K562 (cell line): Measurements from ENCODE around the gene ZNF787. TPM values are rescaled to one million over a fixed set of nuclear protein-coding genes. Genes with fewer than 3 reads are reported as not detected.

Experiments used
- CHD4 ChIP-seq: fragments of 200-600 bp; sonication (generic); IDR thresholded peaks from 3 replicates; pipeline ENCODE4 v1.6.1; 2012; ENCODE audit warnings: low read depth, mild to moderate bottlenecking, mixed read lengths, low read length, inconsistent platforms; ENCODE audit not compliant: insufficient read depth, insufficient replicate concordance, poor library complexity, severe bottlenecking
- DMBX1 ChIP-seq: fragments of 250-450 bp; sonication (Bioruptor Pico); IDR thresholded peaks from 2 replicates; pipeline ENCODE4 v1.8.0; 2022; ENCODE audit warnings: inconsistent platforms, mild to moderate bottlenecking, moderate library complexity, borderline replicate concordance
- FOXA1 ChIP-seq: fragments of 450-650 bp; IDR thresholded peaks from 2 replicates; pipeline ENCODE4 v1.6.1; 2016; ENCODE audit warnings: mild to moderate bottlenecking, borderline replicate concordance
- HDAC8 ChIP-seq: fragments of 450-650 bp; IDR thresholded peaks from 2 replicates; pipeline ENCODE4 v1.6.1; 2016; ENCODE audit warnings: mild to moderate bottlenecking, missing genetic modification characterization, moderate library complexity, missing compliant biosample characterization
- HIVEP1 ChIP-seq: fragments of 250-450 bp; sonication (Bioruptor Pico); IDR thresholded peaks from 2 replicates; pipeline ENCODE4 v1.4.0; 2020; ENCODE audit warnings: mild to moderate bottlenecking
- HNRNPH1 ChIP-seq: fragments of 200-400 bp; formaldehyde crosslinking; optimal IDR thresholded peaks from 2 replicates; pipeline ENCODE3; 2017; ENCODE audit warnings: low read depth, mild to moderate bottlenecking, low read length, moderate library complexity
- KAT7 ChIP-seq: sonication (generic); formaldehyde crosslinking; IDR thresholded peaks from 2 replicates; pipeline ENCODE4 v1.8.0; 2022; ENCODE audit warnings: missing genetic modification reagents, mild to moderate bottlenecking, borderline replicate concordance
- KDM1A ChIP-seq, 2 experiments: fragments of 450-650 bp; IDR thresholded peaks; 2 replicates each; pipeline ENCODE4 v1.6.1; 2016; ENCODE audit warnings: mild to moderate bottlenecking in 2 of 2
- KLF10 ChIP-seq: fragments of 250-450 bp; sonication (Bioruptor Pico); IDR thresholded peaks from 2 replicates; pipeline ENCODE4 v1.6.1; 2021; ENCODE audit warnings: matching md5 sums
- MEIS2 ChIP-seq: fragments of 450-650 bp; IDR thresholded peaks from 2 replicates; pipeline ENCODE4 v1.6.1; 2014; ENCODE audit warnings: mild to moderate bottlenecking; ENCODE audit not compliant: partially characterized antibody
- MTF1 ChIP-seq: fragments of 250-450 bp; sonication (Bioruptor Pico); IDR thresholded peaks from 2 replicates; pipeline ENCODE4 v1.9.0; 2021; ENCODE audit warnings: moderate library complexity, mild to moderate bottlenecking, inconsistent platforms, borderline replicate concordance
- NFIX ChIP-seq: fragments of 250-450 bp; sonication (Bioruptor Pico); IDR thresholded peaks from 2 replicates; pipeline ENCODE4 v1.4.0; 2020; ENCODE audit warnings: low read depth, mild to moderate bottlenecking, moderate library complexity
- PHB ChIP-seq: fragments of 250-450 bp; sonication (Bioruptor Pico); IDR thresholded peaks from 2 replicates; pipeline ENCODE4 v1.5.0; 2021
- POLR2AphosphoS5 ChIP-seq: IDR thresholded peaks from 2 replicates; pipeline ENCODE4 v1.6.1; 2011; ENCODE audit warnings: mild to moderate bottlenecking, low read depth, low read length, moderate library complexity; ENCODE audit not compliant: control insufficient read depth, insufficient read depth
- RFX1 ChIP-seq: fragments of 450-650 bp; IDR thresholded peaks from 2 replicates; pipeline ENCODE4 v1.6.1; 2016; ENCODE audit warnings: mild to moderate bottlenecking, moderate library complexity
- SAFB2 ChIP-seq: fragments of 200-400 bp; formaldehyde crosslinking; IDR thresholded peaks from 2 replicates; pipeline ENCODE4 v1.6.1; 2018; ENCODE audit warnings: borderline replicate concordance, low read length, low read depth, moderate library complexity; ENCODE audit not compliant: severe bottlenecking
- SETDB1 ChIP-seq: IDR thresholded peaks from one replicate; pipeline ENCODE4 v1.6.1; 2012; ENCODE audit warnings: low read length, control low read depth, inconsistent platforms
- SIRT6 ChIP-seq: IDR thresholded peaks from one replicate; pipeline ENCODE4 v1.6.1; 2012; ENCODE audit warnings: low read depth, mild to moderate bottlenecking, control low read depth, inconsistent platforms, low read length, moderate library complexity
- SMAD3 ChIP-seq: fragments of 450-650 bp; formaldehyde crosslinking; conservative IDR thresholded peaks from 2 replicates; pipeline ENCODE4 v1.4.0; 2020; ENCODE audit warnings: mild to moderate bottlenecking
- TRIM28 ChIP-seq: fragments of 450-650 bp; IDR thresholded peaks from 2 replicates; pipeline ENCODE4 v1.6.1; 2017
- TSHZ1 ChIP-seq: fragments of 250-450 bp; sonication (Bioruptor Pico); IDR thresholded peaks from 2 replicates; pipeline ENCODE4 v1.4.0; 2020; ENCODE audit warnings: mild to moderate bottlenecking, moderate library complexity
- U2AF1 ChIP-seq: fragments of 200-400 bp; formaldehyde crosslinking; optimal IDR thresholded peaks from 2 replicates; pipeline ENCODE3; 2017; ENCODE audit warnings: mild to moderate bottlenecking, low read depth, low read length, moderate library complexity
- ZBTB17 ChIP-seq: fragments of 450-650 bp; formaldehyde crosslinking; IDR thresholded peaks from 2 replicates; pipeline ENCODE4 v1.4.0; 2020; ENCODE audit warnings: mild to moderate bottlenecking
- ZNF347 ChIP-seq: fragments of 450-650 bp; formaldehyde crosslinking; IDR thresholded peaks from 2 replicates; pipeline ENCODE4 v1.4.0; 2020; ENCODE audit warnings: low read depth, mild to moderate bottlenecking, moderate library complexity
- ZNF354B ChIP-seq: fragments of 250-450 bp; sonication (Bioruptor Pico); IDR thresholded peaks from 2 replicates; pipeline ENCODE4 v1.4.0; 2020
- ZNF584 ChIP-seq: fragments of 200-800 bp; sonication (Bioruptor generic); IDR thresholded peaks from 2 replicates; pipeline ENCODE4 v1.6.1; 2016; ENCODE audit warnings: low read depth, mild to moderate bottlenecking, missing genetic modification characterization, missing compliant biosample characterization
- ZNF79 ChIP-seq: fragments of 250-450 bp; sonication (Bioruptor Pico); IDR thresholded peaks from 2 replicates; pipeline ENCODE4 v1.4.0; 2020; ENCODE audit warnings: low read depth, mild to moderate bottlenecking, moderate library complexity
- polyA plus RNA-seq, 8 experiments: library from polyadenylated mRNA; depleted of rRNA in 4 of 8; stranded (reverse) in 5 of 8; unstranded in 3 of 8; fragments of >200 nt; fragmentation: Nextera tagmentation in 2 of 8; fragmentation: Illumina TruSeq in 1 of 8; extraction: Ambion mirVana in 2 of 8; extraction: Trizol in 1 of 8; gene quantifications; 2 replicates each; pipeline versions ENCODE4 v1.2.1 to v1.2.3, GENCODE V29; 2011 to 2014; ENCODE audit warnings: inconsistent platforms in 1 of 8, missing spikeins in 1 of 8
- total RNA-seq, 7 experiments: library from RNA; depleted of rRNA in 6 of 7; stranded (reverse); fragments of >200 nt in 6 of 7; fragmentation: Illumina TruSeq in 2 of 7; extraction: Trizol in 2 of 7; gene quantifications; 2 replicates each; pipeline versions ENCODE4 v1.2.1 to v1.2.3, GENCODE V29; 2011 to 2021; ENCODE audit warnings: low replicate concordance in 1 of 7

The ZNF787 gene
- total and polyA plus RNA-seq, 9 of the 15 experiments (the other 6 are each of a cell fraction or from before 2014, with no cell fraction given): 0.45 to 77.6 (median 7.3) TPM

- TF ChIP-seq FOXA1: no peak
- TF ChIP-seq SETDB1: no peak
- no peak for TF ChIP-seq TRIM28
- TF ChIP-seq POLR2AphosphoS5: peak; percentile 54
- TF ChIP-seq ZNF584 (CRISPR knock-in tag): peak; percentile 83; the same call in 1 of the 2 replicates
- peak; percentile 67; the same call in 1 of the 2 replicates for TF ChIP-seq SMAD3 (CRISPR knock-in tag)
- TF ChIP-seq HNRNPH1: no peak
- TF ChIP-seq KLF10: no peak
- TF ChIP-seq SAFB2: no peak
- TF ChIP-seq NFIX: no peak
- TF ChIP-seq KDM1A (IDR thresholded peaks at IDR 0.05): peak in 1 of 2 experiments; percentile 43; a peak in 1 of 4 replicates
- peak; percentile 75; the same call in 1 of the 2 replicates for TF ChIP-seq DMBX1 (CRISPR knock-in tag)
- no peak for TF ChIP-seq U2AF1
- no peak for TF ChIP-seq TSHZ1 (CRISPR knock-in tag)
- peak; percentile 85 for TF ChIP-seq ZBTB17 (CRISPR knock-in tag)
- no peak for TF ChIP-seq MTF1 (CRISPR knock-in tag)
- no peak for TF ChIP-seq ZNF354B (CRISPR knock-in tag)
- peak; percentile 86 for TF ChIP-seq RFX1
- no peak for TF ChIP-seq CHD4
- no peak for TF ChIP-seq ZNF79 (CRISPR knock-in tag)
- peak; percentile 64 for TF ChIP-seq MEIS2
- TF ChIP-seq HDAC8: 0 out of 2 replicates have a peak, but pooled peaks have one; percentile 72
- no peak for TF ChIP-seq KAT7 (CRISPR knock-in tag)
- no peak for TF ChIP-seq PHB (CRISPR knock-in tag)
- TF ChIP-seq HIVEP1 (CRISPR knock-in tag): no peak
- TF ChIP-seq ZNF347 (CRISPR knock-in tag): no peak
- no peak for TF ChIP-seq SIRT6
Observed at GRCh38 chr19:56140583-56141416, 19.7 kb upstream of the ZNF787 start, which contains the start of gene ZNF444 (continued).
